ENCODE measurements around the gene DUSP9. TPM values are rescaled to one million over a fixed set of nuclear protein-coding genes. Genes with fewer than 3 reads are reported as not detected.

The DUSP9 gene
- total RNA-seq, 1 experiment from 2014 or later = 14.2 TPM

DNA sequence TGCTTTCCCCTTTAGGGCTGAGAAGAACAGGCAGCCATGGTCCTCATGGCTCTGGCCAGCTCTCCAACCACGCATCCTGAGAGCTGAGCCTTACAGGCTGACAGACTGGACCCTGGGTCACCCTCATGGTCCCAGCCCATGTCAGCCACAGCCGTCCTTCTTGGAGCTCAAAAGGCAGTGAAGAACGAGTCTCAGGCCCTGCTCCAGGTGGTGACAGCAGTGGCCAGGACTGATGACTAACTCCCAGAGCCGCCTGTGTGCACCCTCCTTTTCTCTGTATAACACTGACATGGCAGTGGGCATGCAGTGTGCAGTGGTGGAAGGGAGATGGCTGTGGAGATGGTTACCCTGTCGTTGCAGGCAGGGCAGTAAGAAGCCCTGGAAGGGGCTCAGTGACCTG is 10.3 kb upstream of the DUSP9 start (continued):
- TF ChIP-seq, protein P1, sequence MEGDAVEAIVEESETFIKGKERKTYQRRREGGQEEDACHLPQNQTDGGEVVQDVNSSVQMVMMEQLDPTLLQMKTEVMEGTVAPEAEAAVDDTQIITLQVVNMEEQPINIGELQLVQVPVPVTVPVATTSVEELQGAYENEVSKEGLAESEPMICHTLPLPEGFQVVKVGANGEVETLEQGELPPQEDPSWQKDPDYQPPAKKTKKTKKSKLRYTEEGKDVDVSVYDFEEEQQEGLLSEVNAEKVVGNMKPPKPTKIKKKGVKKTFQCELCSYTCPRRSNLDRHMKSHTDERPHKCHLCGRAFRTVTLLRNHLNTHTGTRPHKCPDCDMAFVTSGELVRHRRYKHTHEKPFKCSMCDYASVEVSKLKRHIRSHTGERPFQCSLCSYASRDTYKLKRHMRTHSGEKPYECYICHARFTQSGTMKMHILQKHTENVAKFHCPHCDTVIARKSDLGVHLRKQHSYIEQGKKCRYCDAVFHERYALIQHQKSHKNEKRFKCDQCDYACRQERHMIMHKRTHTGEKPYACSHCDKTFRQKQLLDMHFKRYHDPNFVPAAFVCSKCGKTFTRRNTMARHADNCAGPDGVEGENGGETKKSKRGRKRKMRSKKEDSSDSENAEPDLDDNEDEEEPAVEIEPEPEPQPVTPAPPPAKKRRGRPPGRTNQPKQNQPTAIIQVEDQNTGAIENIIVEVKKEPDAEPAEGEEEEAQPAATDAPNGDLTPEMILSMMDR (IDR thresholded peaks at IDR 0.05 in 2 of 3, conservative IDR thresholded peaks at IDR 0.05 in 1 of 3; ENCODE audit: borderline replicate concordance in 1 of 3, insufficient read depth in 1 of 3, low read depth in 2 of 3, low read length in 2 of 3) = no peak
- TF ChIP-seq, protein P2, sequence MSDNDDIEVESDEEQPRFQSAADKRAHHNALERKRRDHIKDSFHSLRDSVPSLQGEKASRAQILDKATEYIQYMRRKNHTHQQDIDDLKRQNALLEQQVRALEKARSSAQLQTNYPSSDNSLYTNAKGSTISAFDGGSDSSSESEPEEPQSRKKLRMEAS (IDR thresholded peaks at IDR 0.05) = no peak

DNA sequence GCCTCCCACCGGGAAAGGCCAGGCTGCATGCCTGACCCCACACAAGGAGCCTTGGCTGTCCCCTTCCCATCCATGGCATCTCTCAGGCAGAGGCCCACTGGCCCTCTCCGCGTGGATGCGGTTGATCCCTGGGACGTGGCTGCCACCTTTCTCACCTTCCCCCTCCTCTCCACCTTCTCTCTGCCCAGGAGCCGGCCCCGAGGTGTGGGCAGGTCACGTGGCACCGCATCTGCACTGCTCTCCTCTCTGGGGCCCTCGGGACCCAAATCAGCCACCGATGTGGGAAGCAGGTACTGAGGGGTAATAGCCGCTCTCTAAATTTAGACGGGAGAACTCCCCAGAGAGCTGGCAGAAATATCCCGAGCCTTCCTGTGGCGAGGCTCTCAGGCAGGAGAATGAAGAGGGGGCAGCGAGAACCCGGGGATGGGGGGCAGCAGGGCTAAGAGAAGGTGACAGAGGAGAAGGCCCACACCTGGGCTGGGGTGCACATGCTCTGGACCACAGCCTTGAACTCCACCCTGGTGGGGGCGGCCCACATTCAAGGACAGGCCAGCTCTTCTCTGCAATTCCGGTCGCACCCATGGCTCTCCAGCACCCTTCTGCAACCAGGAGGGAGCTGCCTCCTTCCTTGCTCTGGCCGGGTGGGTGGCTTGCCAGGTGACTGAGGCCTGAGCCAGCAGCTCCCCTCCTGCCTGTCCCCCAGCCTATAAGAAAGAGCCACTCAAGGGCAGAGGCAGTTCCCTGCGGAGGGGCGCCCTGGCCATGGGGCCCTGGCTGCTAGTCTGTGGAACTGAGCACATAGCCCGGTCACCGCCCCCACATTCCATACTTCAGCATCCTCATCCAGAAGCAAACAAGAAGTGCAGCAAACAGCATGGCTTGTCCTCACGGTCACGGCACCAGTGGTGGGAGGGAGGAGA is 9.6 kb upstream of the DUSP9 start:
- H3K9me2 ChIP-seq (ENCODE audit: insufficient read depth) = no peaks in the 10 kb centered on the region
- ChIA-PET POLR2A (no interaction called here), RAD21 (ENCODE audit: low non-redundant PET in 1 of 2, low total read pairs in 2 of 2, uncharacterized antibody in 2 of 2, unreplicated experiment in 2 of 2) (no interaction called here), CTCF (no interaction called here)
- DNase-seq (ENCODE audit: low read depth, low spot score) = no peak
- no peaks in the 10 kb centered on the region for H3K9me3 ChIP-seq (ENCODE audit: control insufficient read depth in 1 of 2, insufficient read depth in 1 of 2, low read depth in 1 of 2, low read length in 2 of 2)
- ATAC-seq = no peak
- H2AFZ ChIP-seq (ENCODE audit: low read depth, low read length, poor library complexity, severe bottlenecking) = no peak overlapping the region
- no peak overlapping the region for H3K4me3 ChIP-seq (replicated peaks in 1 of 2; ENCODE audit: low read depth in 1 of 2, low read length in 2 of 2)
- H3K27ac ChIP-seq (ENCODE audit: low read depth, low read length) = no peak overlapping the region
- no peaks in the 10 kb centered on the region for H3K27me3 ChIP-seq (ENCODE audit: insufficient read depth, low read length)
- no peaks in the 10 kb centered on the region for H3K36me3 ChIP-seq (ENCODE audit: control insufficient read depth in 1 of 2, insufficient read depth in 2 of 2, low read length in 2 of 2)
- no peak for TF ChIP-seq SRF (IDR thresholded peaks at IDR 0.05; ENCODE audit: low read depth)
- TF ChIP-seq EGR1 (IDR thresholded peaks at IDR 0.05; ENCODE audit: low read depth) = no peak
- no peak for TF ChIP-seq ZFX (IDR thresholded peaks at IDR 0.05)
- TF ChIP-seq, protein P1 (IDR thresholded peaks at IDR 0.05 in 2 of 3, conservative IDR thresholded peaks at IDR 0.05 in 1 of 3; ENCODE audit: borderline replicate concordance in 1 of 3, insufficient read depth in 1 of 3, low read depth in 2 of 3, low read length in 2 of 3) = no peak
- no peak for TF ChIP-seq RAD21 (IDR thresholded peaks at IDR 0.05; ENCODE audit: low read depth)
- no peaks in the 10 kb centered on the region for H3K79me2 ChIP-seq (ENCODE audit: insufficient read depth, low read length)
- intact Hi-C loops (cut with micrococcal nuclease) = no loop called here
- no peaks in the 10 kb centered on the region for H3K4me1 ChIP-seq (ENCODE audit: control insufficient read depth in 1 of 2, insufficient read depth in 2 of 2, low read length in 2 of 2)
- no peak overlapping the region for H3K4me2 ChIP-seq (ENCODE audit: low read length)
- H3K9ac ChIP-seq (ENCODE audit: low read length) = no peak overlapping the region
- no TSS peak for BruUV-seq (replicated peaks)
- no peaks in the 10 kb centered on the region for H4K20me1 ChIP-seq (ENCODE audit: insufficient read depth)

Measured in HCT116 (cell line).